ENCODE data around the gene ZNF341. TPM values are rescaled to one million over a fixed set of nuclear protein-coding genes. Genes with fewer than 3 reads are reported as not detected.
"Not testable (repeated sequence)": the region's sequence is repeated elsewhere in the genome, so short reads cannot be mapped to it uniquely, and the experiment has no call there.

Gene ZNF341
- total and polyA plus RNA-seq, 7 donors, result 1.2 to 7.9 (median 2.5) TPM

GRCh38 chr20:33746325-33746998 lies 14.7 kb downstream of the ZNF341 start:
- Histone ChIP-seq H3K27ac (no peak overlapping the region), H3K4me1 (no peaks in the 10 kb centered on the region), H3K27me3 (no peaks in the 10 kb centered on the region), H3K36me3 (peaks cover 0 to 18% (median 3%) of the 10 kb centered on the region in 4 donors), H3K9me3 (no peaks in the 10 kb centered on the region), H3K4me3 (no peak overlapping the region)
- TF ChIP-seq EP300 (IDR thresholded peaks at IDR 0.05) (no peak), CTCF (IDR thresholded peaks at IDR 0.05) (no peak), POLR2A (IDR thresholded peaks at IDR 0.05) (no peak), POLR2AphosphoS5 (IDR thresholded peaks at IDR 0.05) (no peak)
- DNase-seq, result no peak
- 94 to 96% methylated on average over 12 of the region's 12 CpGs for WGBS, 2 donors
- intact Hi-C loops (cut with DNase I), result no loop called here

GRCh38 chr20:33751775-33752174 lies 20.0 kb downstream of the ZNF341 start:
- intact Hi-C loops (cut with DNase I), result no loop called here
- DNase-seq, result no peak
- H3K36me3 ChIP-seq, result peaks cover 3 to 36% (median 19%) of the 10 kb centered on the region in 4 donors
- H3K27ac ChIP-seq, result no peak overlapping the region
- no peaks in the 10 kb centered on the region for H3K27me3 ChIP-seq
- no peaks in the 10 kb centered on the region for H3K4me1 ChIP-seq
- 91 to 97% methylated on average over 4 of the region's 4 CpGs for WGBS, 2 donors
- no peak overlapping the region for H3K4me3 ChIP-seq
- no peaks in the 10 kb centered on the region for H3K9me3 ChIP-seq
- TF ChIP-seq CTCF (IDR thresholded peaks at IDR 0.05), result no peak
- no peak for TF ChIP-seq POLR2AphosphoS5 (IDR thresholded peaks at IDR 0.05)
- TF ChIP-seq EP300 (IDR thresholded peaks at IDR 0.05), result no peak
- TF ChIP-seq POLR2A (IDR thresholded peaks at IDR 0.05), result no peak

- H3K27ac ChIP-seq, result no peak overlapping the region
- no peak for DNase-seq
- 97 to 99% methylated on average over 7 of the region's 7 CpGs for WGBS, 2 donors
- TF ChIP-seq POLR2A (IDR thresholded peaks at IDR 0.05) (no peak), EP300 (IDR thresholded peaks at IDR 0.05) (no peak), POLR2AphosphoS5 (IDR thresholded peaks at IDR 0.05) (no peak), CTCF (IDR thresholded peaks at IDR 0.05) (no peak)
- peaks cover 0 to 6% (median 2%) of the 10 kb centered on the region in 4 donors for H3K9me3 ChIP-seq
- intact Hi-C loops (cut with DNase I), result no loop called here
- H3K36me3 ChIP-seq, result peaks cover 3 to 49% (median 29%) of the 10 kb centered on the region in 4 donors
- no peaks in the 10 kb centered on the region for H3K4me1 ChIP-seq
- H3K4me3 ChIP-seq, result no peak overlapping the region
- no peaks in the 10 kb centered on the region for H3K27me3 ChIP-seq
These were observed 21.3 kb downstream of the ZNF341 start for GRCh38 chr20:33753143-33753542.

GRCh38 chr20:33753763-33754162 lies 22.0 kb downstream of the ZNF341 start:
- Histone ChIP-seq H3K9me3 (peaks cover 0 to 6% (median 2%) of the 10 kb centered on the region in 4 donors), H3K27me3 (no peaks in the 10 kb centered on the region), H3K4me3 (no peak overlapping the region), H3K36me3 (peaks cover 3 to 55% (median 29%) of the 10 kb centered on the region in 4 donors), H3K27ac (no peak overlapping the region), H3K4me1 (no peaks in the 10 kb centered on the region)
- intact Hi-C loops (cut with DNase I), result no loop called here
- 91 to 92% methylated on average over 5 of the region's 5 CpGs for whole genome bisulfite sequencing, 2 donors
- no peak for DNase-seq
- TF ChIP-seq CTCF (IDR thresholded peaks at IDR 0.05) (no peak), POLR2AphosphoS5 (IDR thresholded peaks at IDR 0.05) (no peak), POLR2A (IDR thresholded peaks at IDR 0.05) (no peak), EP300 (IDR thresholded peaks at IDR 0.05) (no peak)

- H3K27ac ChIP-seq, DNase-seq: not testable (repeated sequence)
- H3K36me3 ChIP-seq, result peaks cover 3 to 47% (median 29%) of the 10 kb centered on the region in 4 donors
These were observed 24.2 kb downstream of the ZNF341 start for GRCh38 chr20:33755936-33756490.

More at GRCh38 chr20:33755936-33756490, 24.2 kb downstream of the ZNF341 start:
- intact Hi-C loops (cut with DNase I); H3K9me3 ChIP-seq; H3K4me3 ChIP-seq; H3K27me3 ChIP-seq; H3K4me1 ChIP-seq: not testable (repeated sequence)
- 82 to 92% methylated on average over 10 of the region's 10 CpGs for WGBS, 2 donors

Measured in sigmoid colon (tissue), 7 donors.